ENCODE results near the gene MAD2L2.

The MAD2L2 gene

GRCh38 chr1:11705596-11705995, 24.6 kb upstream of the MAD2L2 start:
- DNase-seq (ENCODE audit: low spot score) = no peak
- FAIRE-seq = no peak

GRCh38 chr1:11704691-11705475, 23.9 kb upstream of the MAD2L2 start:
- FAIRE-seq = no peak

GRCh38 chr1:11704194-11704529, 23.2 kb upstream of the MAD2L2 start:
- DNase-seq (ENCODE audit: low spot score) (no peak), FAIRE-seq (no peak)

More at GRCh38 chr1:11704691-11705475, 23.9 kb upstream of the MAD2L2 start:
- DNase-seq (ENCODE audit: low spot score) = no peak

- FAIRE-seq (no peak), DNase-seq (ENCODE audit: low spot score) (no peak)
Measured at GRCh38 chr1:11703357-11704193, 22.6 kb upstream of the MAD2L2 start.

GRCh38 chr1:11701981-11702803, 21.2 kb upstream of the MAD2L2 start:
- FAIRE-seq (peak; percentile 99), DNase-seq (ENCODE audit: low spot score) (no peak)

- no peak for FAIRE-seq
- DNase-seq (ENCODE audit: low spot score) = no peak
Measured at GRCh38 chr1:11701551-11701961, 20.6 kb upstream of the MAD2L2 start.

GRCh38 chr1:11700601-11701467, 19.9 kb upstream of the MAD2L2 start:
- FAIRE-seq (no peak), DNase-seq (ENCODE audit: low spot score) (no peak)

GRCh38 chr1:11697893-11698210, 16.9 kb upstream of the MAD2L2 start:
- DNase-seq (ENCODE audit: low spot score) (no peak), FAIRE-seq (no peak)

GRCh38 chr1:11697188-11697892, 16.4 kb upstream of the MAD2L2 start:
- DNase-seq (ENCODE audit: low spot score) (no peak), FAIRE-seq (no peak)

GRCh38 chr1:11695861-11696260, 14.9 kb upstream of the MAD2L2 start:
- DNase-seq (ENCODE audit: low spot score) (no peak), FAIRE-seq (no peak)

GRCh38 chr1:11693917-11694316, 13.0 kb upstream of the MAD2L2 start:
- DNase-seq (ENCODE audit: low spot score) (no peak), FAIRE-seq (no peak)

GRCh38 chr1:11693024-11693590, 12.2 kb upstream of the MAD2L2 start:
- FAIRE-seq (no peak), DNase-seq (ENCODE audit: low spot score) (peak; percentile 93)

GRCh38 chr1:11691928-11692711, 11.2 kb upstream of the MAD2L2 start:
- no peak for FAIRE-seq
- DNase-seq (ENCODE audit: low spot score) = no peak

- FAIRE-seq = no peak
- DNase-seq (ENCODE audit: low spot score) = peak; percentile 37
Measured at GRCh38 chr1:11691302-11691914, 10.5 kb upstream of the MAD2L2 start, which contains the start of gene DRAXIN. TSS of gene DRAXIN (plus strand) at chr1:11691710. CDS start at chr1:11706259, 14,549 bp downstream.

GRCh38 chr1:11690397-11691301, 9.7 kb upstream of the MAD2L2 start:
- no peak for DNase-seq (ENCODE audit: low spot score)
- no peak for FAIRE-seq

- DNase-seq (ENCODE audit: low spot score) = no peak
- no peak for FAIRE-seq
Measured at GRCh38 chr1:11688506-11688905, 7.6 kb upstream of the MAD2L2 start.

- FAIRE-seq = no peak
- DNase-seq (ENCODE audit: low spot score) = no peak
Measured at GRCh38 chr1:11685210-11685752, 4.3 kb upstream of the MAD2L2 start.
